ENCODE data around the gene SLC27A5.

SLC27A5 gene, protein sequence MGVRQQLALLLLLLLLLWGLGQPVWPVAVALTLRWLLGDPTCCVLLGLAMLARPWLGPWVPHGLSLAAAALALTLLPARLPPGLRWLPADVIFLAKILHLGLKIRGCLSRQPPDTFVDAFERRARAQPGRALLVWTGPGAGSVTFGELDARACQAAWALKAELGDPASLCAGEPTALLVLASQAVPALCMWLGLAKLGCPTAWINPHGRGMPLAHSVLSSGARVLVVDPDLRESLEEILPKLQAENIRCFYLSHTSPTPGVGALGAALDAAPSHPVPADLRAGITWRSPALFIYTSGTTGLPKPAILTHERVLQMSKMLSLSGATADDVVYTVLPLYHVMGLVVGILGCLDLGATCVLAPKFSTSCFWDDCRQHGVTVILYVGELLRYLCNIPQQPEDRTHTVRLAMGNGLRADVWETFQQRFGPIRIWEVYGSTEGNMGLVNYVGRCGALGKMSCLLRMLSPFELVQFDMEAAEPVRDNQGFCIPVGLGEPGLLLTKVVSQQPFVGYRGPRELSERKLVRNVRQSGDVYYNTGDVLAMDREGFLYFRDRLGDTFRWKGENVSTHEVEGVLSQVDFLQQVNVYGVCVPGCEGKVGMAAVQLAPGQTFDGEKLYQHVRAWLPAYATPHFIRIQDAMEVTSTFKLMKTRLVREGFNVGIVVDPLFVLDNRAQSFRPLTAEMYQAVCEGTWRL

DNA sequence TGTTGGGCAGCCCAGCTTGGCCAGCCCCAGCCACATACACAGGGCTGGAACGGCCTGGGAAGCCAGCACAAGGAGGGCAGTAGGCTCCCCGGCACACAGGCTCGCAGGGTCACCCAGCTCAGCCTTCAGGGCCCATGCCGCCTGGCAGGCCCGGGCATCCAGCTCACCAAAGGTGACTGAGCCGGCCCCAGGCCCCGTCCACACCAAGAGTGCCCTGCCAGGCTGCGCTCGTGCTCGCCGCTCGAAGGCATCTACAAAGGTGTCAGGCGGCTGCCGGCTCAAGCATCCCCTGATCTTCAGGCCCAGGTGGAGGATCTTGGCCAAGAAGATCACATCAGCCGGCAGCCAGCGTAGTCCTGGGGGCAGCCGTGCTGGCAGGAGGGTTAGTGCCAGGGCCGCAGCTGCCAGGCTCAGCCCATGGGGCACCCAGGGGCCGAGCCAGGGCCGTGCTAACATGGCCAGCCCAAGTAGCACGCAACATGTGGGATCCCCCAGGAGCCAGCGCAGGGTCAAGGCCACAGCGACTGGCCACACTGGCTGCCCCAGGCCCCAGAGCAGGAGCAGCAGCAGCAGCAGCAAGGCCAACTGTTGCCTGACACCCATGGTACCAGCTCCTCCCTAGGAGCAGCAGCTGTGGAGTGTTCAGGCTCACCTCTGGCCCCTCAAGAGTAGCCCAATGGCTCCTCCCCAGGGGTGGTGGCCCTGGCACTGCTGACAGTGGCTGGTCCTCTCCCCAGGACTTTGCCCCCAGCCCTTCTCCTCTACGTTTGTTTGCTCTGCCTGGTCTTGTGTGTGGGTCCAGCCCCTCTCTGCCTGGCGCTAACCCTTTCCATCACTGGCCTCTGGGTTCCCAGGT lies at the start of gene SLC27A5:
Gene SLC27A5 (minus strand): TSS at position 640 of the 856 bp plus-strand sequence. CDS start 37 bp downstream, at position 603.
- no peak for DNase-seq (ENCODE audit: low read depth, low spot score)

DNA sequence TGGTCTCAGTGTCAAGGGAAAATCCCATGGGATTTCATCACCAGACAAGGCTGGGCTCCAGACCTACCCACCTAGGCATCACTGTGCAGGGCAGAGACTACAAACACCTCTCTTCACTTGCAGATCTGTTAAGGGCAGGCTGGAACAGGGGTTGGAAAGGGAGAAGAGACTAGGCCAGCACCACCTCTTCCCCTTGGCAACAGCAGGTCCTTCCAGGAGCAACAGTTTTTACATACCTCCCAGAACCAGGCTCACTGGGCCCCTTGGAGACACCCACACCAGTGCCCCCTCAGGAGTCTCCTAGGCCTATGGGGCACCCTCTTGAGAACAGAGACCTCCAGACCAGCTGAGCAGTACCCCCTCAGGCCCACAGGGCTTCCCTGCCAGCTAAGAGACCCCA lies 49.1 kb upstream of the SLC27A5 start:
- DNase-seq (ENCODE audit: low read depth, low spot score), result no peak

DNA sequence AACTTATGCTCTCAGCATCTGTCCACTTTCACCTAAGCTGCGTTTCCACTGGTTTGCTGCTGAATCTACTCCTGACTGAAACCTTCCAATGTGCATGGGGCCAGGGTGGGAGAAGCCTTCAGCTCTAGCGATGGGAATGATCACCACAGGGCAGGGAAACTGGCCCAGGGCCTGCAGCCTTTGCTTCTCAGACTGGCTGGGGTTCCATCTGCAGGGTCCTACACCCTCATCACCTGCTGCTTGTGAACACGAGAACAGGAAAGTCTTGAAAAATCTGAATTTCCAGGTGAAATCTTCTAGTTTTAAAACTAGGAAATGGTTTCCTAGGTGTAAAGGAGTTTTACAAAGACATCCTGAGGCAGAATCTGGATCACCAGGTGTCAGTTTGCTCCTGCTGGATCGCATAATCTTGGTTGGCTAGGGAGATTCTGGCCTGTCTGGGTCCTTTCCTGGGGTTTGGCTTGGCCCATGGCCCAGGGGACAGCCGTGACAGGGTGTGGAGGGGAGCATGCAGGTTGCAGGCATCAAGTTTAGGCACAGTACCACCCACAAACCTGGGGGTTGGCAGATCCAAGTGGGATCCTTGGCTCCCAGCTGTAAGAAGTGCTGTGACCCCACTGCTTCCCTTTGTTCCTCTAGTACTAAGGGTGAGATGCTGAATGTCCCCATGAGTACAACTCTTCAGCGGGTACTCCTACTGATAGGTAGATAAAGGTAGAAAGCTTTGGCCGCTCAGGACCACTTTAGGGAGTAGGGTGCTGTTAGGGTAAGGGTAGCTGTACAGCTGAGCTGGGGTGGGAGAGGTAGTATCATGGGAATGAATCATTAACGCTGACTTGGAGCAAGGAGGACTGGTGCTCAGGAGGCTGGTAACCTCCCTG lies 48.5 kb upstream of the SLC27A5 start:
- DNase-seq (ENCODE audit: low read depth, low spot score), result no peak

DNA sequence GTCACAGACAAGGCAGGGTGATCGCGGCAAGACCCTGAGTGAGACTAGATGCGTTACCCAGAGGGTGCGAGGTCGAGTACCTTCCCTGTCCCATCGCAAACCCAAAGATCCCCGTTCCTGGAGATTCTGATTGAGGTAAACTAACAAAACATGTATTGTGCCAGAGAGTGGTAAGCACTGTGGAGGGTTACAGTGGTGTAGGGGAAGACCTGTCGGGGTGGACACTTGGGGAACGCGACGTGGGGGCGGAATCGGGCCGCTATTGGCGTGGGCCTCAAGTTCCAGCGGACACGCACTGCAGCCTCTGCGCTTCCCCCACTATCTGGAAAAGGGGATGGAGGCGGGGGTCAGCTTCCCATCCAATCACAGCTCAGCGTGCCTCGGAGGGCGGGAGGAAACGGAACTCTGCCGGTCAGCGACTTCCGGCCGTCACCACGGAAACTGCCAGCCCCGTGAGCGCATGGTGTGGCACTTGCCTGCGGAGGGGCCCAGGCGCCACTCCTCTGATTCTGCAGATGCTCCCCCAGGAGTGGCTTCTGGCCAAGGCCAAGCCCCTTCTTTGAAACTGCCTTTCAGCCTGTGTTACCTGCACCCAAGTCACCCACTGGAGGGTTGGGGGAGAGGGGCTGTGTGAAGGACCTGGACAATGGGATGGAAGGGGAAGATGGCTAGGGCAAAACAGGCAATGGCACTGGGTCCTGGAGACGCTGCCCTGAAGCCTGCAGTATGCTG lies 47.6 kb upstream of the SLC27A5 start:
- DNase-seq (ENCODE audit: low read depth, low spot score), result no peak

DNA sequence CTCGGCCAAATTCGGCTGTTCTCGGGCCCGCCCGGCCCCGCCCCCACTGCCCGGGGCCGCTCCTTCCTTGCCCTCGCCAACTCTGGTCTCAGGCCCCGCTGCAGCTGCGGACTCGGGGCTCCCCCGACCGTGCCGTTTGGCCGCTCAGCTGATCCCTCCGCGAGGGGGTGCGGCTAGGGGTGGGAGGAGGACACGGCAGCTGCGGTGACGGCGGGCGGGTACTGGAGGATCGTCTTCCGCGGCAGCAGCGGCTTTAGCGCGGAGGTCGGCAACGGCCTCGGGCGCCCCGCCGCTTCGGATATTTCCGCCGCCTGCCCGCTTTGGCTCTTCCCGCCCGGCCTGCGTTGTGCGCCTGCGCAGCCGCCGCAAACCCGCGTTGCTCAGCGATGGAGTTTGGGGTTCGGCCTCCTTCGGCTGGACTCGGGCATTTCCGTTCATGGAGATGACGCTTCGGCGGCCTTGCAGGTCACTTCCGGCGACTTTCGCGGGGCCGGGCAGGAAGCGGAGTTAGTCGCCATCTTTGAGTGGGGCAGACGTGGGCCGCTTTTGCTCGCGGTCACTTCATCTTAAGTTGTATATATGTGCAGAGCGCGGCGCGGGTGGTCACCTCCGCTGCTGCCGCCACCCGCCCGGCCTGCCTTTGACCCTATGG lies 47.0 kb upstream of the SLC27A5 start:
- peak; percentile 97 for DNase-seq (ENCODE audit: low read depth, low spot score)

DNA sequence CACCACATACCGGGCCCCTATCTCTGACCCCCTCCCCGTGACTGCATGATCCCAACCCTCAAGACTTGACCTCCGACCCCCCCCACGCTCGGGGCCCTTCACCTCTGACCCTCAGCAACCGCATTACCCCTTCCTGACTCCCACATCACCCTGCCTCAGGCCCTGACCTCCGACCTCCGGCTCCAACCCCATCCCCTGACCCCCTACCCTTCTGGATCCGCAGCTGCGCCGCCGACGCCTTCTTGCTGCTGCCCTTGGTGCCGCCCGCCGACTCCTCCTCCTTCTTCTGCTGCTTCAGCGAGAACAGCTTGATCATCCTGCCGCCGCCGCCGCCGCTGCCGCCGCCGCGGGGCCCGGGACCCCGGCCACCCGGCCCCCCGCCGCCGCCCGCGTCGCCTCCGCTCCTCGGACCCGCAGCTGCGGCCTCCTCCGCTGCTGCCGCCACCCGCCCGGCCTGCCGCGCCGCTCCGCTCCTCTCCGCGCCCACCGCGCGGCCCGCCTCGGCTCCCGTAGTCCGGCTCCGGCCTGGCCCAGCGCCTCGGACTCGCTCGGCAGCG lies 46.4 kb upstream of the SLC27A5 start, which contains the start of gene UBE2M:
Gene UBE2M (minus strand): TSS at position 546 of the 557 bp plus-strand sequence. CDS start 230 bp downstream, at position 316.
- no peak for DNase-seq (ENCODE audit: low read depth, low spot score)

DNA sequence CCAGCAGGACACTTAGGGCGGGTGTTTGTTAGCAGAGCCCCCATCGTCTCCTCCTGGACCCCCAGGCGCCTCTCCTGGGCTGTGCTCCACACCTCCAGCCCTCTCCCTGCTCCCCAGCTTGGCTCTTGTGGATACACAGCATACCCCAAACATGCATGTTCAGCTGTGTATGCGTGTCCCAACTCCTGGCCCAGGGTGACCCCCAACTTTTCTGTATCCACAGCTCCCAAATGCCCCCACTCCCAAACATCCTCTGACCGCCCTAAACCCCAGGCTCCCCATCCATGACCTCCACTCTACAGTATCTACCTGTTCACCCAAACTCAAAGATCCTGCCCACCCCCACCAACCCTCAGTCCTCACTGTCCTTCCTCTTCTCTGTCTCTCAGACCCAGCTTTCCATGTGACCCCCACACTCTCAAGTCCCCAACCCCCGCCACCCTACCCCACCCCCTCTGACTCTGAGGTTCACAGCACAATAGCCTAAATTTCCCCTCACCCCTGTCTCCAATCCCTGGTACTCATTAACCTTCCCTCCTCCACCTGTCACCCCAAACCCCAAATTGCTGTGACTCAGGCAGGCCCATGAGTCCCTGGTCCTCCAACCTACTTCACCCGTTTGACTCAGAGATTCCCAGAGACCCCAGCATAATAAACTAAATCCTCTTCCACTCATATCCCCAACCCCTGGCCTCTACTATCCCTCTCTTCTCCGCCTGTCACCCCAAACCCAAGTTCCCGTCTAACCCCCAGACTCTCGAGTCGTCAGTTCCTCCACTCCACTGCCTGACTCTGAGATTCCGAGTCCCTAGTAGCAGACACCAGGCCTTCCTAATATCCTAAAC lies 45.7 kb upstream of the SLC27A5 start:
- DNase-seq (ENCODE audit: low read depth, low spot score), result no peak

DNA sequence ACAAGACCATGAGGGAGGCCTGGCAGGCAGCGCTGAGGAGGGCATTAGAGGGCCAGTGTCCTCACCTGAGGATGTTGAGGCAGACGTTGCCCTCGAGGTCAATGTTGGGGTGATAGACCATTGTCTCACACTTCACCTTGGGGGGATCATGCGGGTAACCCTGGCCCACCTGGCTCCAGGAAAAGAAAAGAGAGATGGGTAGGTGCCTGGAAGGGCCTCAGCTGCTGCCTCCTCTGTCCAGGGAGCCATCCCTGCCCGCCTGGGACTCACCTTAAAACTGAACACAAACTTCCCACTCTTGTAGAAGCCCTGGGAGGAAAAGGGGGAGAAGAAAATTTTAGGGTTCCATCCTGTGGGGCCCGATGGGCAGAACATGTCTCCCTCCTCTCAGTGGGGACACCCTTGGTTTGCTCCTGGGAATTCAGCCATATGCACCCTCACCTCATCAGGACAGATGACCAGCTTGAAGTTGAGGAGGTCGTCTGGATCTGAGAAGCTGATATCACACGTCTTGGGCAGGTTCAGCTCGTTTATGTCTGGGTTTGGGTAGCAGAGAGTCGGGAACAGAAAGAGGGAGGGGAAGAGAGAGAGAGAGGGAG lies 44.9 kb upstream of the SLC27A5 start:
- DNase-seq (ENCODE audit: low read depth, low spot score), result no peak

DNA sequence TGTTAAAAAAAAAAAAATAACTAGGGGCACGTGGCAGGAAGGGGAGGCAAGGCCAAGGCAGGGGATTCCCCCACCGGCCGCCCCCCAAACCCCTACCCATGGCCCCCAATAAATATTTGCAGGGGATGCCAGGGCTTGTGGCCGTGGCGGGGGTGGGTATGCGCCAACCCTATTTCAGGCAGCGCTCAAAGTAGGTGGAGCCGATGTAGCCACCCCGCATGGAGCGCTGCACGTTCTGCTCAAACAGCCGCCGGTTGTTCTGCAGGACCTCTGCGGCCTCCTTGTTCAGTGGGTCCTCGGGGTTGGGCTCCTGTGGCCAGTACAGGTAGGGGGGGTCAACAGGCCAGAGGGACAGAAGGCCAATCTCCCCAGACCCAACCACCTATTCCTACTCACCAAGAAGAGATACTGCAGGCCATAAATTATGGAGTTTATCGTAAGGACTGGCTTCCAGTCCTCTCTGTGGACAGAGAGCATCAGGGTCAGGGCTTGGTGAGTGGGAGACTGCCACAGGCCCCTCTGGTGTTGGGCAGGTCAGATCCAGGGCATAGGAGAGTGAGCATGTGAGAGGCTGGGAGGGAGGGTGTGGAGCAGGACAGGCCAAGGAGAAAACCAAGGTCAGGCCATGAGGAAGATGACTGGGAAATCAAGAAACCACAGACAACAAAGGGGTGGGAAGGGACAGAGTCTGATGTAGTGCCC lies 44.3 kb upstream of the SLC27A5 start:
- no peak for DNase-seq (ENCODE audit: low read depth, low spot score)

DNA sequence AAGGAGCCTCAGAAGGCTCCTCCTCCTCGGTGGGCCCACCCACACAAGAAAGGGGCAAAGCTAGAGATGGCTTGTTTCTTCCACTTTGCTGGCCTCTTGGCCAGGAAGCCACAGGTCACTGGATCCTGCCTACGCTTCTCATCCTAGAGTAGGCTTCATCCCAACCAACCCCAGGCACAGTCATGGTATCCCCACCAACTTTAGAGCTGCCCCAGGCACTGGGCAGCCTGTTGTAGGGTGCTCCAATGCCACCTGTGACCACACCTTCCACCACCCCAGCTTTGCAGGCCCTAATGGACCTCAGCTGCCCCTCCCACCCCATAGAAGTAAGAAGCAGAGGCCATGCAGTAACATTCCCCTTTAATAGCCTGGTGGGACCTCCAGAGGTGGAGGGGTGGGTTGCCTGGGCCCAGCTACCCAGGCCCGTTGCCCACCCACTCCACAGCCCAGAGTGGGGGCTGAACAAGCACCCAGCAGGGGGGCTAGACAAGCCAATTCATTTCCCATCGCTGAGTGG lies 43.6 kb upstream of the SLC27A5 start:
- no peak for DNase-seq (ENCODE audit: low read depth, low spot score)

DNA sequence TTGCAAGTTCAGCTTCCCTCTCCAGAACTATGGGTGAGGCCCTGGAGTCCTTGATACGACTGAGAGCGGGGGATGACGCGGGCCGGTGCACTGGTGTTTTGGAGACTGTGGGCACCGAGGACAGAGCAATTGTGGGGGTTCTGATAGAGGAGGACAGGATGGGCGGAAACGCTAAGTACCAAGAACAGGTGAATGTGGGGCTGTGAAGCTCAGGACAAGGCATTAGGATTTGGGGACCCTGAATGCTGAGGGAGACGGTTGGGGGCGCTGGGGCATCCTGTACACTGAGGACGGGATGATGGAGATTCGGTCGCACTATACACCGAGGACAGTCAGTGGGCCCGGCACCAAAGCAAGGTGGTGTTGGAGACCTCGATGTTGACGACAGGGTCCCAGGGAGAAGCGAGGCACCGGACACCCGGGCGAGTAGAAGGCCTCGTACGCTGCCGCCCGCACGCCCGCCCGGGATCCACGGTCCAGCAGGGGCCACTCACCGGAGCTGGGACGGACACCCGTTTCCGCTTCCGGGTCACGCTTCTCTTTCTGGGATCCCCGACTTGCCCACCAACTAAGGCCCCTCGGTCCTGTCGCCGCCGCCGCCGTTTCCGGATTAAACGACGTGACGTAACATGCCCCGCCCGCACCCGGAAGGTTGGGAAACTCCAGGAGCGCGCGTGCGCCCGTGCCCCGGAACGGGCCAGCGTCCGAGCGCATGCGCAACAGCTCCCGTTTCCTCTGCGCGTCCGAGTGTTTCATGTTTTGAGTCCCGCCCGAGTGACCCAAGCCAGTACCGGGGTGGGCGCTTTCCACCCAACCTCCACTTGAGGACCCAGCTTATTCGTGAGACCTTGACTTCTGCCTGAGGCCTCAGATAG lies 42.9 kb upstream of the SLC27A5 start, which contains the start of gene CHMP2A:
Gene CHMP2A (minus strand): TSS at position 612 of the 875 bp plus-strand sequence. CDS start 893 bp downstream, outside the sequence.
- DNase-seq (ENCODE audit: low read depth, low spot score), result peak; percentile 91

DNA sequence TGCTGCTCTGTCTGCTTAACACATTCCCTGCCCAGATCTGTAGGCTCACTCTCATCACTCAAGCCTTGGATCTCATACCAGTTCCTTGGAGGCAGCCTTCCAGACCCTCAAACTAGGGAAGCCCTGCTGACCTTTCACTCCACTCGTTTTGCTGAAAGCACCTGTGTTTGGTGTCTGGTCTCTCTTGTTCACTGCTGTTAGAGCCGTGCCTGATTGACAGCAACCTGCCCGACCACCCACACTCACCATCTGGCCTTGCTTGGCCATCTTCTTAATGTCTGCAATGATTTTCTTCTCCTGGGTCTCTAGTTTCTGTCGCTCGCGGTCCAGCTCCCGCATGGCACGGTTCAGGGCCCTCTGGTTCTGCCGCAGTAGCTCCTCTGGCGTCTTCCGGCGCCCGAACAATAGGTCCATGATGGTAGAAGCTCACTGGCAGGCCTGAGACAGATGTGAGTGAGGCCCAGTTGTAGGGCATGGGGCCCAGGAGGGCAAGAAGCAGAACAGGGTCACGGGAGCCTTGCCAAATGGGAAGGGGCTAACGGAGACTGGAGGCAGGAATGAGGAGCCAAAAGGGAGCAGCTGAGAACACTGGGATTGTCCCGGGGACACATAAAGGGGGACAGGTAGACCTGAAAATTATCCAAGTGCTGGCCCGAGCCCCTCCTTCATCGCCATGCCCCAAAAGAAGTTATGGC lies 42.2 kb upstream of the SLC27A5 start:
- DNase-seq (ENCODE audit: low read depth, low spot score), result no peak

DNA sequence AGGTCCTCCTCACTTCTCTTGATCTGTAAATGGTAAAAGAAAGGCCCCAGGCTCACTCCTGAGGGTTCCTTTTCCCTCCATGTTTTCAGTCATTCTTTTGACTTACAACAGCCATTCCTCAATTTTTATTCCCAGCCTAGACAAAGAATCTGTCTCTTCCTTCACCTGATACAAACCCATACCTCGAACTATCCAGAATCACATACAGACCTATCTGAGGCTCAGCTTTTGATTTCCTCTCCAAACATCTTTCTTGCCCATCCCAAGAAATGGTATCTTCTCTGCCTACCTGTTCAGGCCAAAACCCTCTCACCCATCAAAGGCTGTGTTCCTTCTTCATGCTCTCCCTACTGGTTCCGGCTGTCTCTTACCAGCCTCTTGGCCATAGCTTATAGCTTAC lies 40.9 kb upstream of the SLC27A5 start:
- DNase-seq (ENCODE audit: low read depth, low spot score), result no peak

DNA sequence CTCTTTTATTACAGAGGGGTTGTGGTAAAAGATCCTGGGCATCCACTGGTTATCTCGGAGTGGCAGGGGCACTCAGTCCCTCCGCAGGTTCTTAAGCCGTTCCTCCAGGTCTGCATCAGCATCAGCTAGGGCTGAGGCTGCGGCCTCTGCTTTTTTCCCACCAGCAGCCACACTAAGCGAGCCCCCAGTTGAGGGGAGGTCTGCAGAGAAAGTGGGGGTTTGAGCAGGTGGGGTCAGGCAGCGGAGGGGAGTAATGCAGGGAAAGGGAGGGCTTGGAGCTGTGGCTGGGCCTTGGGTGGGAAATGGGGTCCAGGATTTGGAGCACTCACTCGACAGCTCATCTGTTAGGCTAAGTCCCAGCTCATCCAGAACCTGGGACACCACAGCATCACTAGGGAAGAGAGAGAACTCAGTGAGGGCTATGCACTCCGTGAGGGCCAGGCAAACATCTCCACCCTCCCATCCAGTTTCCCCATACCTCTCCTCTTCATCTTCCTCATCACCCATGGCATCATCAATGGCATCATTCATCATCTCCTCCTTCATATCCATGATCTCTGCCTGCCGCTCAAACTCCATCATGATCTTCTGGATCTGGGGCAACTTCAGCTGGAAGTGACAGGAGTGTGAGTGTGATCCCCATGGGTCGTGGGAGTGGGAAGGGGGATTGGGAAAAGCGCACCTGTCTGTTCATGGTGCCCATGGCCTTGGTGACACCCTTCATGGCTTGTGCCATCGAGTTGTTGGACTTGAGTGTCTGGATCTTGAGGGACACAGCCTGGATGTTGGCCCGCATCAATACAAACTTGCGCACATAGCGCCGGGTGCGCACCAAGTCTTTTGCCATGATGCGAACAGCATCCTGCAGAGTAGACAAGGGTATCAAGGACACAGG lies 40.0 kb upstream of the SLC27A5 start:
- no peak for DNase-seq (ENCODE audit: low read depth, low spot score)

DNA sequence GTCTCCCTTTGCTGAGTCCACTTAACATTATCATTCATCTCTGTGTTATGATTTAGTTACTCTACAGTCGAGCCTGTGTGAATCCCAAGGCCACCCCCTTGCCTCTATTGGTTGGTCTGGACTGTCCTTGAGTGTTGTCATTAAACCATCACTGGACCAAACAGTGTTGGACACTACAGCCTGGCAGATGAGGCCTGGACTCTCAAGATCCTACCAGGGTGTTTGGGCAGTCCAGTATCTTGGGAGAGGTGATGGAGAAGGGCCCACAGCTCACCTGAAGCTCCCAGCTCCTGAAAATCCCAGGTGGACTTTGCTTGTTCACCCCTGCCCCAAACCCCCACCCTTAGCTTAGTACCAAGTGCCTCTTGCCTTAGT lies 39.3 kb upstream of the SLC27A5 start:
- DNase-seq (ENCODE audit: low read depth, low spot score), result no peak

All from brain pericyte (primary cell).